ENCODE data around the gene KLHL40.

DNA sequence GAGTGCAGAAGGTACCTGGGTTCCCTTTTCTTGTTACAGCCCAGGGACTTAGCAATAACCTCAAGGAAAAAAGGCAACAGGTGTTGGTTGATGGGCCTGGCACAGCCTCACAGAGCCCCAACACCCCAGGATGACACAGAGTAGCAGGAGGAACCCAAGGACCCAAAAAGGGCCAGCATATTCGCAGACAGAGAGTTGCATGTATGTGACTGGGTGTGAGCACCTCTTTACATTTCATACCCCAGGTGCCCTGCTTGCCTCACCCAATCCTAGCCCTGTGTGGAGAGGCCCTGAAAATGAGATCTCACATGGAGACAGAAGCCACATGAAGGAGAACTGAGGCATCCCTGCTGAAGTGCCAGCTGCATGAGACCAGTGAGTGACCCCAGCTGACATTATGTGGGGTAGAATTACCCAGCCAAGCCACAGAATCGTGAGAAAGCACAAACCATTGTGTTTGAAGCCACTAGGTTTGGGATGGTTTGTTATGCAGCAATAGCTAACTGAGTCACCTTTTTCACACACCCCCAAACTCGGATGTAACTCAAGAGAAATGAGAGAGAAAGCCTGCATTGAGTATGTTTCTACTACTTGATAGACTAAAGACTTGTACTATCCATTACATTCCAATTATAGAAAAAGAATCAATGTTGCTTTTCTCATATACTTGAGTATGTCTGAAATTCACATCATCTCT, 43.5 kb downstream of the KLHL40 start:
- TF ChIP-seq POLR2AphosphoS5 (IDR thresholded peaks at IDR 0.05; ENCODE audit: borderline replicate concordance, low read depth, low read length), result no peak
- no peak for TF ChIP-seq EZH2 (IDR thresholded peaks at IDR 0.05)
